ENCODE measurements around the gene TSNAXIP1.

The TSNAXIP1 gene

GRCh38 chr16:67856927-67857546 lies 50.3 kb downstream of the TSNAXIP1 start:
- Histone ChIP-seq H3K27ac (ENCODE audit: low read length, poor library complexity, severe bottlenecking) (no peak overlapping the region), H3K4me2 (ENCODE audit: low read length, poor library complexity, severe bottlenecking) (no peak overlapping the region), H3K4ac (ENCODE audit: low read depth in 1 of 2, low read length in 2 of 2) (no peak overlapping the region), H3K36me3 (ENCODE audit: control insufficient read depth in 1 of 2, insufficient read depth in 2 of 2, low read depth in 1 of 2, low read length in 2 of 2) (peaks cover 0 to 44% of the 10 kb centered on the region in 2 experiments), H3K79me1 (replicated peaks; ENCODE audit: low read length, poor library complexity, severe bottlenecking) (no peaks in the 10 kb centered on the region), H3K9ac (ENCODE audit: low read length) (peak overlapping the region; percentile 26), H2BK120ac (ENCODE audit: low read depth, low read length) (no peak overlapping the region), H3K9me3 (ENCODE audit: control insufficient read depth, low read length) (no peaks in the 10 kb centered on the region), H3K18ac (ENCODE audit: low read depth in 1 of 2, low read length in 2 of 2) (no peak overlapping the region), H3K14ac (ENCODE audit: low read length in 2 of 2) (no peak overlapping the region), H2AFZ (ENCODE audit: low read depth, low read length) (no peak overlapping the region), H3K4me3 (ENCODE audit: insufficient read depth in 1 of 2, low read depth in 1 of 2, low read length in 2 of 2) (no peak overlapping the region), H4K8ac (ENCODE audit: low read length) (no peak overlapping the region), H2BK5ac (ENCODE audit: low read depth, low read length, poor library complexity, severe bottlenecking) (no peak overlapping the region), H2BK12ac (ENCODE audit: low read length in 2 of 2) (no peak overlapping the region), H3K27me3 (ENCODE audit: control insufficient read depth in 1 of 2, insufficient read depth in 1 of 2, low read length in 2 of 2) (no peaks in the 10 kb centered on the region), H2AK5ac (ENCODE audit: low read length, severe bottlenecking) (peak overlapping the region; percentile 31), H2BK15ac (ENCODE audit: low read depth, poor library complexity, severe bottlenecking) (no peak overlapping the region), H4K91ac (ENCODE audit: low read length) (no peak overlapping the region), H3K4me1 (ENCODE audit: control insufficient read depth, insufficient read depth, low read depth, low read length) (peaks cover 29% of the 10 kb centered on the region), H3K23ac (ENCODE audit: low read length in 2 of 2) (peak overlapping the region in 1 of 2 experiments; percentile 87)
- 96% methylated on average over 5 of the region's 5 CpGs for WGBS
- DNase-seq = no peak

- Histone ChIP-seq H3K23ac (ENCODE audit: low read length in 2 of 2) (no peak overlapping the region), H3K9ac (ENCODE audit: low read length) (peak overlapping the region; percentile 91), H3K27me3 (ENCODE audit: control insufficient read depth in 1 of 2, insufficient read depth in 1 of 2, low read length in 2 of 2) (no peaks in the 10 kb centered on the region), H3K36me3 (ENCODE audit: control insufficient read depth in 1 of 2, insufficient read depth in 2 of 2, low read depth in 1 of 2, low read length in 2 of 2) (peaks cover 0 to 48% of the 10 kb centered on the region in 2 experiments), H3K18ac (ENCODE audit: low read depth in 1 of 2, low read length in 2 of 2) (no peak overlapping the region), H4K91ac (ENCODE audit: low read length) (no peak overlapping the region), H2AK5ac (ENCODE audit: low read length, severe bottlenecking) (no peak overlapping the region), H3K79me1 (replicated peaks; ENCODE audit: low read length, poor library complexity, severe bottlenecking) (no peaks in the 10 kb centered on the region), H3K4me3 (ENCODE audit: insufficient read depth in 1 of 2, low read depth in 1 of 2, low read length in 2 of 2) (no peak overlapping the region), H2BK12ac (ENCODE audit: low read length in 2 of 2) (no peak overlapping the region), H3K14ac (ENCODE audit: low read length in 2 of 2) (no peak overlapping the region), H3K4me1 (ENCODE audit: control insufficient read depth, insufficient read depth, low read depth, low read length) (peaks cover 32% of the 10 kb centered on the region), H2BK120ac (ENCODE audit: low read depth, low read length) (no peak overlapping the region), H3K4ac (ENCODE audit: low read depth in 1 of 2, low read length in 2 of 2) (no peak overlapping the region), H2BK15ac (ENCODE audit: low read depth, poor library complexity, severe bottlenecking) (no peak overlapping the region), H3K9me3 (ENCODE audit: control insufficient read depth, low read length) (no peaks in the 10 kb centered on the region), H4K8ac (ENCODE audit: low read length) (no peak overlapping the region), H3K4me2 (ENCODE audit: low read length, poor library complexity, severe bottlenecking) (no peak overlapping the region), H3K27ac (ENCODE audit: low read length, poor library complexity, severe bottlenecking) (no peak overlapping the region), H2AFZ (ENCODE audit: low read depth, low read length) (no peak overlapping the region), H2BK5ac (ENCODE audit: low read depth, low read length, poor library complexity, severe bottlenecking) (no peak overlapping the region)
- DNase-seq = peak; percentile 99
- WGBS = 58% methylated on average over 2 of the region's 3 CpGs
Observed at GRCh38 chr16:67857547-67858233, 51.0 kb downstream of the TSNAXIP1 start.

- H2BK120ac ChIP-seq (ENCODE audit: low read depth, low read length) = no peak overlapping the region
- peak overlapping the region in 1 of 2 experiments; percentile 13 for H3K4me3 ChIP-seq (ENCODE audit: insufficient read depth in 1 of 2, low read depth in 1 of 2, low read length in 2 of 2)
- no peaks in the 10 kb centered on the region for H3K9me3 ChIP-seq (ENCODE audit: control insufficient read depth, low read length)
- H3K4me1 ChIP-seq (ENCODE audit: control insufficient read depth, insufficient read depth, low read depth, low read length) = peaks cover 39% of the 10 kb centered on the region
- no peaks in the 10 kb centered on the region for H3K79me1 ChIP-seq (replicated peaks; ENCODE audit: low read length, poor library complexity, severe bottlenecking)
- no peak overlapping the region for H2BK12ac ChIP-seq (ENCODE audit: low read length in 2 of 2)
- no peak overlapping the region for H3K18ac ChIP-seq (ENCODE audit: low read depth in 1 of 2, low read length in 2 of 2)
- H2BK15ac ChIP-seq (ENCODE audit: low read depth, poor library complexity, severe bottlenecking) = no peak overlapping the region
- H3K36me3 ChIP-seq (ENCODE audit: control insufficient read depth in 1 of 2, insufficient read depth in 2 of 2, low read depth in 1 of 2, low read length in 2 of 2) = peaks cover 0 to 50% of the 10 kb centered on the region in 2 experiments
- no peaks in the 10 kb centered on the region for H3K27me3 ChIP-seq (ENCODE audit: control insufficient read depth in 1 of 2, insufficient read depth in 1 of 2, low read length in 2 of 2)
- no peak overlapping the region for H3K23ac ChIP-seq (ENCODE audit: low read length in 2 of 2)
- no peak overlapping the region for H2BK5ac ChIP-seq (ENCODE audit: low read depth, low read length, poor library complexity, severe bottlenecking)
- peak; percentile 14 for DNase-seq
- no peak overlapping the region for H2AK5ac ChIP-seq (ENCODE audit: low read length, severe bottlenecking)
- H3K14ac ChIP-seq (ENCODE audit: low read length in 2 of 2) = no peak overlapping the region
- H3K9ac ChIP-seq (ENCODE audit: low read length) = peak overlapping the region; percentile 91
- no peak overlapping the region for H3K4ac ChIP-seq (ENCODE audit: low read depth in 1 of 2, low read length in 2 of 2)
- H4K8ac ChIP-seq (ENCODE audit: low read length) = no peak overlapping the region
- no peak overlapping the region for H3K27ac ChIP-seq (ENCODE audit: low read length, poor library complexity, severe bottlenecking)
- 94% methylated on average over 4 of the region's 4 CpGs for WGBS
- H4K91ac ChIP-seq (ENCODE audit: low read length) = no peak overlapping the region
- no peak overlapping the region for H2AFZ ChIP-seq (ENCODE audit: low read depth, low read length)
- no peak overlapping the region for H3K4me2 ChIP-seq (ENCODE audit: low read length, poor library complexity, severe bottlenecking)
Observed at GRCh38 chr16:67858500-67858899, 51.8 kb downstream of the TSNAXIP1 start.

- no peak overlapping the region for H2BK5ac ChIP-seq (ENCODE audit: low read depth, low read length, poor library complexity, severe bottlenecking)
- no peak overlapping the region for H2BK15ac ChIP-seq (ENCODE audit: low read depth, poor library complexity, severe bottlenecking)
- peaks cover 1% of the 10 kb centered on the region for H3K79me1 ChIP-seq (replicated peaks; ENCODE audit: low read length, poor library complexity, severe bottlenecking)
- no peak overlapping the region for H4K8ac ChIP-seq (ENCODE audit: low read length)
- H3K9me3 ChIP-seq (ENCODE audit: control insufficient read depth, low read length) = no peaks in the 10 kb centered on the region
- no peak overlapping the region for H3K18ac ChIP-seq (ENCODE audit: low read depth in 1 of 2, low read length in 2 of 2)
- no peak overlapping the region for H2BK120ac ChIP-seq (ENCODE audit: low read depth, low read length)
- H3K27ac ChIP-seq (ENCODE audit: low read length, poor library complexity, severe bottlenecking) = no peak overlapping the region
- no peak overlapping the region for H3K4me2 ChIP-seq (ENCODE audit: low read length, poor library complexity, severe bottlenecking)
- H2AFZ ChIP-seq (ENCODE audit: low read depth, low read length) = no peak overlapping the region
- no peak overlapping the region for H2BK12ac ChIP-seq (ENCODE audit: low read length in 2 of 2)
- H4K91ac ChIP-seq (ENCODE audit: low read length) = no peak overlapping the region
- peak; percentile 68 for DNase-seq
- peak overlapping the region; percentile 85 for H3K9ac ChIP-seq (ENCODE audit: low read length)
- H3K27me3 ChIP-seq (ENCODE audit: control insufficient read depth in 1 of 2, insufficient read depth in 1 of 2, low read length in 2 of 2) = no peaks in the 10 kb centered on the region
- no peak overlapping the region for H3K23ac ChIP-seq (ENCODE audit: low read length in 2 of 2)
- no peak overlapping the region for H2AK5ac ChIP-seq (ENCODE audit: low read length, severe bottlenecking)
- 82% methylated on average over 8 of the region's 8 CpGs for WGBS
- peak overlapping the region in 1 of 2 experiments; percentile 17 for H3K4me3 ChIP-seq (ENCODE audit: insufficient read depth in 1 of 2, low read depth in 1 of 2, low read length in 2 of 2)
- H3K36me3 ChIP-seq (ENCODE audit: control insufficient read depth in 1 of 2, insufficient read depth in 2 of 2, low read depth in 1 of 2, low read length in 2 of 2) = peaks cover 6 to 59% of the 10 kb centered on the region in 2 experiments
- no peak overlapping the region for H3K4ac ChIP-seq (ENCODE audit: low read depth in 1 of 2, low read length in 2 of 2)
- peaks cover 42% of the 10 kb centered on the region for H3K4me1 ChIP-seq (ENCODE audit: control insufficient read depth, insufficient read depth, low read depth, low read length)
- no peak overlapping the region for H3K14ac ChIP-seq (ENCODE audit: low read length in 2 of 2)
Observed at GRCh38 chr16:67860589-67861398, 54.1 kb downstream of the TSNAXIP1 start.
